GM23338 (cell line): ENCODE results near the gene ZNRF1. TPM values are rescaled to one million over a fixed set of nuclear protein-coding genes. Genes with fewer than 3 reads are reported as not detected.
A peak's percentile ranks its signal among the peaks of the same experiment; 100 is the strongest.

ENCODE experiments used
- ATAC-seq: fragments of 200-7000 bp; cut with Tn5 transposase; 3 replicates; pipeline ENCODE4 v1.9.1; 2020
- DNase-seq: peaks from one replicate; pipeline ENCODE4 v3.0.0-alpha.2; 2015; ENCODE audit warnings: low spot score
- H2AFZ ChIP-seq: fragments of 200-600 bp; sonication (generic); 2 replicates; pipeline ENCODE4 v1.8.0; 2016; ENCODE audit warnings: antibody characterized with exemption, mild to moderate bottlenecking, moderate library complexity
- H3F3A ChIP-seq: fragments of 200-600 bp; sonication (generic); replicated peaks from 2 replicates; pipeline ENCODE4 v1.8.0; 2017; ENCODE audit warnings: antibody characterized with exemption, mixed run types, low read depth
- H3K27ac ChIP-seq: fragments of 200-600 bp; sonication (generic); 2 replicates; pipeline ENCODE4 v1.6.1; 2016; ENCODE audit warnings: low read depth
- H3K27me3 ChIP-seq: fragments of 200-600 bp; sonication (generic); 2 replicates; pipeline ENCODE4 v1.8.0; 2016; ENCODE audit warnings: mild to moderate bottlenecking, mixed run types, moderate library complexity; ENCODE audit not compliant: insufficient read depth
- H3K36me3 ChIP-seq: fragments of 200-600 bp; sonication (generic); 2 replicates; pipeline ENCODE4 v1.8.0; 2016; ENCODE audit warnings: mild to moderate bottlenecking; ENCODE audit not compliant: insufficient read depth
- H3K4me1 ChIP-seq: fragments of 200-600 bp; sonication (generic); 2 replicates; pipeline ENCODE4 v1.8.0; 2016; ENCODE audit warnings: mild to moderate bottlenecking, moderate library complexity; ENCODE audit not compliant: insufficient read depth
- H3K4me2 ChIP-seq: fragments of 200-600 bp; sonication (generic); 2 replicates; pipeline ENCODE4 v1.7.1; 2017; ENCODE audit warnings: mixed run types
- H3K4me3 ChIP-seq: fragments of 200-600 bp; sonication (generic); 2 replicates; pipeline ENCODE4 v1.6.1; 2016; ENCODE audit warnings: mixed run types
- H3K79me2 ChIP-seq: fragments of 200-600 bp; sonication (generic); replicated peaks from 2 replicates; pipeline ENCODE4 v1.8.0; 2017; ENCODE audit warnings: mild to moderate bottlenecking; ENCODE audit not compliant: insufficient read depth
- H3K9me2 ChIP-seq: fragments of 200-600 bp; sonication (generic); 2 replicates; pipeline ENCODE4 v1.8.0; 2017; ENCODE audit not compliant: insufficient read depth
- H4K20me1 ChIP-seq: fragments of 200-600 bp; sonication (generic); replicated peaks from 2 replicates; pipeline ENCODE4 v1.8.0; 2017; ENCODE audit warnings: mild to moderate bottlenecking; ENCODE audit not compliant: insufficient read depth
- H3K27ac Mint-ChIP-seq: 2 replicates; pipeline ENCODE4 v1.8.0; 2020; ENCODE audit warnings: inconsistent platforms, mild to moderate bottlenecking, moderate library complexity, mixed read lengths
- H3K27me3 Mint-ChIP-seq: 3 replicates; pipeline ENCODE4 v1.8.0; 2022; ENCODE audit warnings: low read depth, mild to moderate bottlenecking, moderate library complexity, mixed read lengths, inconsistent platforms; ENCODE audit not compliant: insufficient read depth, poor library complexity
- H3K36me3 Mint-ChIP-seq: 3 replicates; pipeline ENCODE4 v1.8.0; 2021; ENCODE audit warnings: low read depth, mild to moderate bottlenecking, inconsistent platforms, moderate library complexity, mixed read lengths
- H3K4me1 Mint-ChIP-seq: 3 replicates; pipeline ENCODE4 v1.8.0; 2020; ENCODE audit warnings: mild to moderate bottlenecking, inconsistent platforms, mixed read lengths
- H3K4me3 Mint-ChIP-seq: 3 replicates; pipeline ENCODE4 v1.8.0; 2021; ENCODE audit warnings: moderate library complexity, mild to moderate bottlenecking, inconsistent platforms, mixed read lengths
- H3K9me3 Mint-ChIP-seq: 3 replicates; pipeline ENCODE4 v1.8.0; 2020; ENCODE audit warnings: moderate library complexity, mild to moderate bottlenecking, inconsistent platforms, mixed read lengths
- NANOG ChIP-seq: IDR thresholded peaks from 2 replicates; pipeline ENCODE4 v1.6.1; 2016; ENCODE audit warnings: antibody characterized with exemption, borderline replicate concordance
- POLR2AphosphoS5 ChIP-seq: IDR thresholded peaks from 2 replicates; pipeline ENCODE4 v1.6.1; 2016; ENCODE audit warnings: antibody characterized with exemption, low read depth
- polyA plus RNA-seq: library from polyadenylated mRNA; unstranded; fragments of >200 nt; fragmentation: Nextera tagmentation; extraction: Ambion mirVana; gene quantifications from 2 replicates; pipeline ENCODE4 v1.2.1, GENCODE V29; 2016
- total RNA-seq: library from RNA; depleted of rRNA; stranded (reverse); fragments of >200 nt; shearing (Covaris generic); gene quantifications from 2 replicates; pipeline ENCODE4 v1.2.3, GENCODE V29; 2014
- TF ChIP-seq, protein P1 (sequence below): fragments of 250-450 bp; sonication (Bioruptor Pico); IDR thresholded peaks from 2 replicates; pipeline ENCODE4 v1.5.0; 2020; ENCODE audit warnings: mild to moderate bottlenecking, moderate library complexity

ZNRF1 gene
- total and polyA plus RNA-seq, 2 experiments from 2014 or later: 22.4 to 42.1 TPM

DNA sequence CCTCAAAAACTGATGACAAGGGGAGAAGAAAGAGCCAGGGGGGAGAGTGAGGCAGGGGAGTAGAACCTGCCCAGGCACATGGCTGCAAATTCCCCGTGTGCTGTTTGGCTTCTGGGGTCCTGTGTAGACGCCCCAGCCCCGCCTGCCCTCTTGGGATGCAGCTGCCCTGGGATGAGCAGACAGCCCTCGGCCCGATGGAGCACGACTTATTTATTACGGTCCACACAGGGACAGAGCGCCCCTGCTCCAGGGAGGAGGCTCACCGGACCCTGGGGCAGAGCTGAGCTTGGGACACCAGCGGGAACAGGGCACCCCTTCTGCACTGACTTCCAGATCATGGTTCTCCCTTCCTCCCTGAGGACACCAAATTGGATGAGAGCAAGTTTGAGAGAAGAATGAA, 108.7 kb downstream of the ZNRF1 start:
- no peak overlapping the region for H3K27ac ChIP-seq
- H3K4me2 ChIP-seq: no peak overlapping the region
- Mint-ChIP-seq H3K4me3 (no peak overlapping the region), H3K36me3 (peaks cover 15% of the 10 kb centered on the region), H3K9me3 (no peaks in the 10 kb centered on the region), H3K4me1 (peaks cover 47% of the 10 kb centered on the region), H3K27ac (no peak overlapping the region), H3K27me3 (peaks cover 24% of the 10 kb centered on the region)
- peaks cover 5% of the 10 kb centered on the region; the same call in 1 of the 2 replicates for H4K20me1 ChIP-seq
- H3K79me2 ChIP-seq: peaks cover 4% of the 10 kb centered on the region; the same call in 1 of the 2 replicates
- H3K4me3 ChIP-seq: no peak overlapping the region
- DNase-seq (no peak), ATAC-seq (no peak)
- no peaks in the 10 kb centered on the region for H3K9me2 ChIP-seq
- H3K27me3 ChIP-seq: no peaks in the 10 kb centered on the region
- peaks cover 14% of the 10 kb centered on the region for H3F3A ChIP-seq
- no peak overlapping the region for H2AFZ ChIP-seq
- TF ChIP-seq, protein P1, sequence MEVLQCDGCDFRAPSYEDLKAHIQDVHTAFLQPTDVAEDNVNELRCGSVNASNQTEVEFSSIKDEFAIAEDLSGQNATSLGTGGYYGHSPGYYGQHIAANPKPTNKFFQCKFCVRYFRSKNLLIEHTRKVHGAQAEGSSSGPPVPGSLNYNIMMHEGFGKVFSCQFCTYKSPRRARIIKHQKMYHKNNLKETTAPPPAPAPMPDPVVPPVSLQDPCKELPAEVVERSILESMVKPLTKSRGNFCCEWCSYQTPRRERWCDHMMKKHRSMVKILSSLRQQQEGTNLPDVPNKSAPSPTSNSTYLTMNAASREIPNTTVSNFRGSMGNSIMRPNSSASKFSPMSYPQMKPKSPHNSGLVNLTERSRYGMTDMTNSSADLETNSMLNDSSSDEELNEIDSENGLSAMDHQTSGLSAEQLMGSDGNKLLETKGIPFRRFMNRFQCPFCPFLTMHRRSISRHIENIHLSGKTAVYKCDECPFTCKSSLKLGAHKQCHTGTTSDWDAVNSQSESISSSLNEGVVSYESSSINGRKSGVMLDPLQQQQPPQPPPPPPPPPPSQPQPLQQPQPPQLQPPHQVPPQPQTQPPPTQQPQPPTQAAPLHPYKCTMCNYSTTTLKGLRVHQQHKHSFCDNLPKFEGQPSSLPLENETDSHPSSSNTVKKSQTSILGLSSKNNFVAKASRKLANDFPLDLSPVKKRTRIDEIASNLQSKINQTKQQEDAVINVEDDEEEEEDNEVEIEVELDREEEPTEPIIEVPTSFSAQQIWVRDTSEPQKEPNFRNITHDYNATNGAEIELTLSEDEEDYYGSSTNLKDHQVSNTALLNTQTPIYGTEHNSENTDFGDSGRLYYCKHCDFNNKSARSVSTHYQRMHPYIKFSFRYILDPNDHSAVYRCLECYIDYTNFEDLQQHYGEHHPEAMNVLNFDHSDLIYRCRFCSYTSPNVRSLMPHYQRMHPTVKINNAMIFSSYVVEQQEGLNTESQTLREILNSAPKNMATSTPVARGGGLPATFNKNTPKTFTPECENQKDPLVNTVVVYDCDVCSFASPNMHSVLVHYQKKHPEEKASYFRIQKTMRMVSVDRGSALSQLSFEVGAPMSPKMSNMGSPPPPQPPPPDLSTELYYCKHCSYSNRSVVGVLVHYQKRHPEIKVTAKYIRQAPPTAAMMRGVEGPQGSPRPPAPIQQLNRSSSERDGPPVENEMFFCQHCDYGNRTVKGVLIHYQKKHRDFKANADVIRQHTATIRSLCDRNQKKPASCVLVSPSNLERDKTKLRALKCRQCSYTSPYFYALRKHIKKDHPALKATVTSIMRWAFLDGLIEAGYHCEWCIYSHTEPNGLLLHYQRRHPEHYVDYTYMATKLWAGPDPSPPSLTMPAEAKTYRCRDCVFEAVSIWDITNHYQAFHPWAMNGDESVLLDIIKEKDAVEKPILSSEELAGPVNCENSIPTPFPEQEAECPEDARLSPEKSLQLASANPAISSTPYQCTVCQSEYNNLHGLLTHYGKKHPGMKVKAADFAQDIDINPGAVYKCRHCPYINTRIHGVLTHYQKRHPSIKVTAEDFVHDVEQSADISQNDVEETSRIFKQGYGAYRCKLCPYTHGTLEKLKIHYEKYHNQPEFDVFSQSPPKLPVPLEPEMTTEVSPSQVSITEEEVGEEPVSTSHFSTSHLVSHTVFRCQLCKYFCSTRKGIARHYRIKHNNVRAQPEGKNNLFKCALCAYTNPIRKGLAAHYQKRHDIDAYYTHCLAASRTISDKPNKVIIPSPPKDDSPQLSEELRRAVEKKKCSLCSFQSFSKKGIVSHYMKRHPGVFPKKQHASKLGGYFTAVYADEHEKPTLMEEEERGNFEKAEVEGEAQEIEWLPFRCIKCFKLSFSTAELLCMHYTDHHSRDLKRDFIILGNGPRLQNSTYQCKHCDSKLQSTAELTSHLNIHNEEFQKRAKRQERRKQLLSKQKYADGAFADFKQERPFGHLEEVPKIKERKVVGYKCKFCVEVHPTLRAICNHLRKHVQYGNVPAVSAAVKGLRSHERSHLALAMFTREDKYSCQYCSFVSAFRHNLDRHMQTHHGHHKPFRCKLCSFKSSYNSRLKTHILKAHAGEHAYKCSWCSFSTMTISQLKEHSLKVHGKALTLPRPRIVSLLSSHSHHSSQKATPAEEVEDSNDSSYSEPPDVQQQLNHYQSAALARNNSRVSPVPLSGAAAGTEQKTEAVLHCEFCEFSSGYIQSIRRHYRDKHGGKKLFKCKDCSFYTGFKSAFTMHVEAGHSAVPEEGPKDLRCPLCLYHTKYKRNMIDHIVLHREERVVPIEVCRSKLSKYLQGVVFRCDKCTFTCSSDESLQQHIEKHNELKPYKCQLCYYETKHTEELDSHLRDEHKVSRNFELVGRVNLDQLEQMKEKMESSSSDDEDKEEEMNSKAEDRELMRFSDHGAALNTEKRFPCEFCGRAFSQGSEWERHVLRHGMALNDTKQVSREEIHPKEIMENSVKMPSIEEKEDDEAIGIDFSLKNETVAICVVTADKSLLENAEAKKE: no peak
- H3K4me1 ChIP-seq: peaks cover 31% of the 10 kb centered on the region
- H3K36me3 ChIP-seq: no peaks in the 10 kb centered on the region

GRCh38 chr16:75108792-75109731, 110.2 kb downstream of the ZNRF1 start:
- ATAC-seq (peak; percentile 17), DNase-seq (no peak)
- H3K4me1 Mint-ChIP-seq: peaks cover 55% of the 10 kb centered on the region
- Histone ChIP-seq H3K79me2 (no peaks in the 10 kb centered on the region), H4K20me1 (peaks cover 3% of the 10 kb centered on the region; the same call in 1 of the 2 replicates), H3K27ac (no peak overlapping the region), H3K36me3 (no peaks in the 10 kb centered on the region), H3F3A (peaks cover 14% of the 10 kb centered on the region), H3K4me3 (no peak overlapping the region), H3K4me2 (no peak overlapping the region), H3K27me3 (no peaks in the 10 kb centered on the region), H2AFZ (no peak overlapping the region), H3K9me2 (no peaks in the 10 kb centered on the region), H3K4me1 (peaks cover 33% of the 10 kb centered on the region)
- peaks cover 26% of the 10 kb centered on the region for H3K27me3 Mint-ChIP-seq
- H3K27ac Mint-ChIP-seq: peak overlapping the region; percentile 38
- no peak for TF ChIP-seq NANOG
- TF ChIP-seq POLR2AphosphoS5: peak; percentile 6; the same call in 1 of the 2 replicates
- no peak overlapping the region for H3K4me3 Mint-ChIP-seq
- H3K9me3 Mint-ChIP-seq: no peaks in the 10 kb centered on the region
- H3K36me3 Mint-ChIP-seq: peaks cover 7% of the 10 kb centered on the region; the same call in 2 of the 3 replicates
